Neural crest cell (in vitro differentiated cells): ENCODE measurements around the gene ACOT6. TPM values are rescaled to one million over a fixed set of nuclear protein-coding genes. Genes with fewer than 3 reads are reported as not detected.

Experiments used
- DNase-seq: peaks from one replicate; pipeline ENCODE4 v3.0.0; 2021; ENCODE audit warnings: low read depth, mixed read lengths, low spot score
- H3K27ac Mint-ChIP-seq: one replicate; pipeline ENCODE4 v1.8.0; 2021; ENCODE audit warnings: mild to moderate bottlenecking, mixed read lengths; ENCODE audit not compliant: unreplicated experiment
- H3K27me3 Mint-ChIP-seq: 2 replicates; pipeline ENCODE4 v1.8.0; 2021; ENCODE audit warnings: low read depth, mild to moderate bottlenecking, mixed read lengths
- H3K36me3 Mint-ChIP-seq: 2 replicates; pipeline ENCODE4 v1.8.0; 2021; ENCODE audit warnings: low read depth, mild to moderate bottlenecking, mixed read lengths
- H3K4me1 Mint-ChIP-seq: 2 replicates; pipeline ENCODE4 v1.8.0; 2021; ENCODE audit warnings: mixed read lengths
- H3K4me3 Mint-ChIP-seq: one replicate; pipeline ENCODE4 v1.8.0; 2021; ENCODE audit warnings: mild to moderate bottlenecking, mixed read lengths
- H3K9me3 Mint-ChIP-seq: 2 replicates; pipeline ENCODE4 v1.8.0; 2021; ENCODE audit warnings: mixed read lengths
- CTCF ChIP-seq: fragments of 200-600 bp; sonication (generic); conservative IDR thresholded peaks from 2 replicates; pipeline ENCODE4 v1.5.0; 2021; ENCODE audit warnings: antibody characterized with exemption, mild to moderate bottlenecking
- total RNA-seq: library from RNA; stranded (reverse); gene quantifications from 2 replicates; pipeline ENCODE4 v1.2.1, GENCODE V29; 2021

Gene ACOT6
- total RNA-seq, 1 donor from 2014 or later, result not detected

- H3K4me1 Mint-ChIP-seq, result peaks cover 15% of the 10 kb centered on the region
- no peak for DNase-seq
These were observed 9.3 kb upstream of the ACOT6 start for GRCh38 chr14:73602994-73603393.

GRCh38 chr14:73606271-73606670, 6.0 kb upstream of the ACOT6 start:
- Mint-ChIP-seq H3K9me3 (peaks cover 7% of the 10 kb centered on the region), H3K36me3 (peaks cover 5% of the 10 kb centered on the region)

More at GRCh38 chr14:73602994-73603393, 9.3 kb upstream of the ACOT6 start:
- H3K36me3 Mint-ChIP-seq, result peaks cover 5% of the 10 kb centered on the region
- peaks cover 7% of the 10 kb centered on the region for H3K9me3 Mint-ChIP-seq
- H3K27ac Mint-ChIP-seq, result no peak overlapping the region
- H3K27me3 Mint-ChIP-seq, result no peaks in the 10 kb centered on the region
- no peak for TF ChIP-seq CTCF
- H3K4me3 Mint-ChIP-seq, result no peak overlapping the region

GRCh38 chr14:73607241-73607640, 5.1 kb upstream of the ACOT6 start:
- Mint-ChIP-seq H3K4me1 (peaks cover 5% of the 10 kb centered on the region), H3K36me3 (peaks cover 5% of the 10 kb centered on the region), H3K27me3 (peaks cover 3% of the 10 kb centered on the region), H3K4me3 (no peak overlapping the region), H3K9me3 (peaks cover 7% of the 10 kb centered on the region), H3K27ac (no peak overlapping the region)
- TF ChIP-seq CTCF, result no peak
- no peak for DNase-seq

More at GRCh38 chr14:73606271-73606670, 6.0 kb upstream of the ACOT6 start:
- no peak for DNase-seq
- H3K4me3 Mint-ChIP-seq, result no peak overlapping the region
- no peaks in the 10 kb centered on the region for H3K27me3 Mint-ChIP-seq
- H3K4me1 Mint-ChIP-seq, result peaks cover 5% of the 10 kb centered on the region
- H3K27ac Mint-ChIP-seq, result no peak overlapping the region
- no peak for TF ChIP-seq CTCF

GRCh38 chr14:73610687-73611086, 1.6 kb upstream of the ACOT6 start:
- H3K4me3 Mint-ChIP-seq, result peak overlapping the region; percentile 58
- H3K36me3 Mint-ChIP-seq, result no peaks in the 10 kb centered on the region
- H3K4me1 Mint-ChIP-seq, result no peaks in the 10 kb centered on the region
- peaks cover 14% of the 10 kb centered on the region for H3K27me3 Mint-ChIP-seq
- H3K27ac Mint-ChIP-seq, result no peak overlapping the region
- no peak for DNase-seq
- no peak for TF ChIP-seq CTCF
- no peaks in the 10 kb centered on the region for H3K9me3 Mint-ChIP-seq

- peaks cover 14% of the 10 kb centered on the region for H3K27me3 Mint-ChIP-seq
- H3K27ac Mint-ChIP-seq, result peak overlapping the region; percentile 62
- H3K4me1 Mint-ChIP-seq, result no peaks in the 10 kb centered on the region
- peak overlapping the region; percentile 91 for H3K4me3 Mint-ChIP-seq
- H3K36me3 Mint-ChIP-seq, result no peaks in the 10 kb centered on the region
- H3K9me3 Mint-ChIP-seq, result no peaks in the 10 kb centered on the region
- no peak for TF ChIP-seq CTCF
- DNase-seq, result no peak
These were observed 698 bp downstream of the ACOT6 start for GRCh38 chr14:73613046-73613383.

GRCh38 chr14:73613419-73613963, 1.2 kb downstream of the ACOT6 start:
- Mint-ChIP-seq H3K4me1 (no peaks in the 10 kb centered on the region), H3K27ac (no peak overlapping the region), H3K36me3 (no peaks in the 10 kb centered on the region), H3K4me3 (peak overlapping the region; percentile 91), H3K27me3 (peaks cover 14% of the 10 kb centered on the region), H3K9me3 (no peaks in the 10 kb centered on the region)
- no peak for TF ChIP-seq CTCF
- no peak for DNase-seq
